ENCODE measurements around the gene MBNL1.

The MBNL1 gene

GRCh38 chr3:152276681-152277080 is 8.0 kb downstream of the MBNL1 start:
- no peak for DNase-seq (ENCODE audit: low read depth)

GRCh38 chr3:152277198-152277597 is 8.5 kb downstream of the MBNL1 start:
- no peak for DNase-seq (ENCODE audit: low read depth)

DNA sequence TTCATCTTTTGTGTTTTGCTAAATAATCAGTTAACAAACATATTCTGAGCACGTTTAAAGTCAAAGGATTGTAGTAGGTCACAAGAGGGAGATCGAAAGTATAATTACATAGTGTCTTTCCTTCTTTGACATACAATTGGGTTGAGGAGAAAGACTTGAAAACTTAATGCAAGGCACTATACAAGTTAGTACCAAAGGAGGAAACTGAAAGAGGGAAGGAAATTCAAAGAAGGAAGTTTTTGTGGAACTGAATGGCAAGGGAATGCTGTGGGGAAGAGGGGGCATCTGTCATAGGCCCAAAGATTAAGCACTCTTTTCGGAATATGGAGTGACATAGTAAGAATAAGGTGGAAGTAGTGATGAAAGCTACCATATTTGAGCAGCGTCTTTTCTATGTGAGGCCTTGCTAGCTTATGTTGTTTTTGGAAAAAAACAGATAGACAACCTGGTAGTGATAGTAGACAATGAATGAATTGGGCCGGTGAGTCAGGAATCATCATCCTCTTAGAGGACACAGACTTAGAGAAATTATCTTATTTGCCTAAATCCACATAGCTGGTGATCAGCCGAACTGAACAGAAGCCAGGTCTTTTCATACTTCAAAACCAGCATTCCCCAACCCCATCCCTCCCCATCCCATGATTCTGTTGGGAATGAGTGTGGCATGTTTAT is 10.2 kb downstream of the MBNL1 start:
- DNase-seq (ENCODE audit: low read depth): no peak

DNA sequence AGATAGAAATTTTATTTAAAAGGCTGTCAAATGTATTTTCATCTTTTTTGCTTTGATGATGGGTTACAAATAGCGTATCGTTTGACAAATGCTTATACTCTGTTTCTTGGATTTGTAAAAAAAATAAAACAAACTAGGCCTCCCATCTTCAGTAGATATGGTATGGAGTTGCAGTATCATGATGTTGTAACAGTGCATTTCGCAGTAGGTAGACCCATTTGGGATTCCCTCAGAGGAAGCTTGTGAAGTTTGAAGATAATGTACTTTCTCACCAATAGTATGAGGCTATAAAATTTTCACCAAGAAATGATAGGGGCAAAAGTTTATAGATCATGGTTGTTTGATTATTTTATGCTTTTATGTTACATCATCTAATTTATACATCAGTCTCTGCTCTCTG is 10.8 kb downstream of the MBNL1 start:
- no peak for DNase-seq (ENCODE audit: low read depth)

DNA sequence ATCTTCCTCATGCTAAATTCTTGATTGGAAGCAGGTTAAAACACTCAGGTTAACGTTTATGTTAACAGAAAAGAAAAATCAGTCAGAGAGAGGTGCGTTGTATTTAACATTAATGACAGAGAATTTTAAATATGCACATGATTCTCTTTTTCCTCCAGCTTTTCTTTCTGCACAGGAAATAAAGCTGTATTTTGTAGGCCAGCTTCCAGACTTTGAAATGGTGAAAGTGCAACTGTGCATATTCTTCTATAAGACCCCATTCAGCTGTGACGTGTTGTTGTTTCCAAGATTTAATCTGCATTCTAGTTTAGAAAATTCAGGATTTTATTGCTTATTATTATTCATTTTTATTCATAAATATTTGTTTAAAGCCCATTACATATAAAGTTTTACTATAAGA is 11.8 kb downstream of the MBNL1 start:
- no peak for DNase-seq (ENCODE audit: low read depth)

DNA sequence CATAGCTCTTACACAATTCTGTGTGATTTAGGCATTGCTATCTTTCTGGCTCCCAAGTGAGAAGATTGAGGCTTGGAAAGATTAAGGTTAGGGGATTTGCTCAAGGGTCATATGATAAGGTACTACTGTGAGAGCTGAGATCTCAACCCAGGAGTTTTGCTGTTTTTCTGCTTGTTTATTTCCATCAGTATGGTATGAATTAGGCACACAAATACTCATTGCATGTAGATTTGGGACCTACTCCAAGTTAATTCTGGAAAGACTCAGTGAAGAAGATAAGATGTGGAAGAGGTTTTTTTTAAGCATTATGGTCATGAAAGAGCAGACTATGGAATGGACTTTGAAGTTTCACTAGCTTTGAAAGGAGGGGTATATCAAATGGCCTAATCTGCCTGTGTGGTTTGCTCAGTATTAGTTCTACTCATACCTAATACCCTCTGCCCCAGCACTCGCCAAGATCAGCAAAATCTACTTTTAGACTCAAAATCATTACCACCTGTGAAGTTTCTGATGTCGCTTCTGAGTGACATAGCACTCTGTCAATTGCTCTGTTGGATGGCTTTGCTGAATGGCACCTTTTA is 12.5 kb downstream of the MBNL1 start:
- no peak for DNase-seq (ENCODE audit: low read depth)

GRCh38 chr3:152282813-152283212 is 14.1 kb downstream of the MBNL1 start:
- no peak for DNase-seq (ENCODE audit: low read depth)

DNA sequence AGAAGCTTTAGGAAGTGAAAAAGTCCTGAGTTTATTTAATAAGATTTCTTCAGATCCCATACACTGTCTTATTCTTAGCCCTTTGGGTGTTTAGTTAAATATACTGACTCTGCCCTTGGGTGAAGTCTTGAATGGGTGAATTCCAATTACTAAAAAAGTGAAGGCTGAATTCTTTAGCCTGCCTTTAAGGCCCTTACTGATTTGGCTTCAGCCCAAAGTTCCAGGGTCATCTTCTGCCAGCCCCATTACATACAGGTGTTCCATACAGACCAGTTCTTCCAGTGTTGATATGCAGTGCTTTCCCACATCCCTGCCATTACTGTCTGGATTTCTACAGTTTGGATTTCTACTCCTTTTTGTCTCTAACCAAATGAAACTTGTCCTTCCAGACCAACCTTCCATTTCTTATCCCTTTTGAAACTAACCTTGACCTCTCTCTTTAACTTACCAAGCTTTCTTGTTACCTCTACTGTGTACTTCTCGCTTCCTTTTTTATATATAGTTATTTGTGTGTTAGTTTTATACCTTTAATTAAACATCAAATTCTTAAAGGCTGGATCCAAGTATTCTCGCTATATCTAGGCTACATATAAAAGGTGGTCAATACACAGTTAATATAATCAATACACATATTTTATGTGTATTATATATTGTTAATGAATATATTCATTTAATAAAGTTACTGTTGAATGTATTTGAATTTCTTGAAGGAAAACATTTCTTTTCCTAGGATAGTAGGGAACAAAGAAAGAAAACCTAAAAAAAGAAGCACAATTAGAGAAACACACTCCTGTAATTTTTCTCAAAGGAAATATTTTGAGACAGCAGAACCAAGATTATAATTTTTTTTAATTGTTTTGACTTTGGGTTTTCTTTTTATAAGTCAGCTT is 15.0 kb downstream of the MBNL1 start:
- DNase-seq (ENCODE audit: low read depth): no peak

GRCh38 chr3:152284906-152285305 is 16.2 kb downstream of the MBNL1 start:
- DNase-seq (ENCODE audit: low read depth): no peak

DNA sequence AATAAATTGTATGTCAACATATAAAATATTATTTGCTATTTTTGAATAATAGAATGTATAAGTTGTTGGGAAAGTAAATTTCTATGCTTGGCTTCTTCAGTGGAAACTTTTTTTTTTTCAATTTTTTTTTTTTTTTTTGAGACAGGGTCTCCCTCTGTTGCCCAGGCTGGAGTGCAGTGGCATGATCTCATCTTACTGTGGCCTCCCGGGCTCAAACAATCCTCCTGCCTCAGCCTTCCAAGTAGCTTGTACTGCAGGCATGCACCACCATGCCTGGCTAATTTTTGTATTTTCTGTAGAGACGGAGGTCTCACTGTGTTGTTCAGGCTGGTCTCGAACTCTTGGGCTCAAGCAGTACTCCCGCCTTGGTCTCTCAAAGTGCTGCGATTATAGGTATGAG is 16.8 kb downstream of the MBNL1 start:
- no peak for DNase-seq (ENCODE audit: low read depth)

- no peak for DNase-seq (ENCODE audit: low read depth)
These were observed 19.3 kb downstream of the MBNL1 start for GRCh38 chr3:152287898-152288576.

DNA sequence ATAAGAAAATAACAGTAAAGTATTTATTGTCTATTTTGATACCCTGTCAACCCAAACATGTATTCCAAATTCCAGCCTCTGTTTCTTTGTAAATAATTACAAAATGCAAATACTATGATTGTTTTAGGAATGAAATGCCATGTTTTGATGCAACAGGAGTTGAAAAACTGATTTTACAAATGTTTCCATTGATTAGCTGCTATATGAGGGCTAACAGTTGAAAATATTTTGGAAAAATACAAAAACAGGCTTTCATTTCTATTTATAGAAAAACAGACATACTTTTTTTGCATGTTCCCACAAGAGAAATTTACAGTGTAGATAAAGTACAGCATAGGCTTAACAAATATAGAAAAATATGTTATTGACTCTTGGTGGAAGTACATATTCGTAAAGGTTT is 20.0 kb downstream of the MBNL1 start:
- no peak for DNase-seq (ENCODE audit: low read depth)

DNA sequence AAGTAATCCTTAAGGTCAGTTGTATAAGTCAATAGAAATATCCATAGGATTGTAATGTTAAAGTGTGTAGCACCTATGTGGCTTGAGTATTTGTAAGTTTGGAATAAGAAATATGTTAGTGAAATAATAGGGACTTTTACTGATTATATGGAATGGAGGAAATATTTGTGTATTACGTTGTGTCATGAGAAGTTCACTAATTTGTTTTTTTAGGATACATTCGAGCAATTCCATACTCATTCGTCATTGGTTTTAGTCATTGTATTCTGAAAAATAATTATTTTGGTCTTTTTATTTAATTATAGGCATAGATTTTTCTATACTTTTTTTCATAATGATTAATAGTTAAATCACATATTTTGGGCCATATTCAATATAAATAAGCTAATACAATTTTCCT is 21.0 kb downstream of the MBNL1 start:
- DNase-seq (ENCODE audit: low read depth): no peak

GRCh38 chr3:152290374-152290773 is 21.6 kb downstream of the MBNL1 start:
- DNase-seq (ENCODE audit: low read depth): no peak

GRCh38 chr3:152291238-152291637 is 22.5 kb downstream of the MBNL1 start:
- no peak for DNase-seq (ENCODE audit: low read depth)

DNA sequence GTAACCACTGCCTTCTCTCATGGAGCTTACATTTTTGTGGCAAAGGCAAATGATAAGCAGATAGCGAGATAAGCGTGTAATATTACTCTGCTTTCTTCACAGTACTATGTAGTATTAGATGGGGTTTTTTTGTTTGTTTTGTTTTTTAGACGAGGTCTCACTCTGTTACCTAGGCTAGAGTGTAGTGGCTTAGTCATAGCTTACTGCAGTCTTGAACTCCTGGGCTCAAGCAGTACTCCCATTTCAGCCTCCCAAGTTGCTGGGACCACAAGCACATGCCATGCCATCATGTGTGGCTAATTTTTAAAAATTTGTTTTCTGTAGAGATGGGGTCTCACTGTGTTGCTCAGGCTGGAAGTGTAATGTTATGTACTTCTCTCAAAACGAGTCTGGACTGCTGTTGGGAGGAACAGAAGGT is 22.9 kb downstream of the MBNL1 start:
- DNase-seq (ENCODE audit: low read depth): no peak

DNA sequence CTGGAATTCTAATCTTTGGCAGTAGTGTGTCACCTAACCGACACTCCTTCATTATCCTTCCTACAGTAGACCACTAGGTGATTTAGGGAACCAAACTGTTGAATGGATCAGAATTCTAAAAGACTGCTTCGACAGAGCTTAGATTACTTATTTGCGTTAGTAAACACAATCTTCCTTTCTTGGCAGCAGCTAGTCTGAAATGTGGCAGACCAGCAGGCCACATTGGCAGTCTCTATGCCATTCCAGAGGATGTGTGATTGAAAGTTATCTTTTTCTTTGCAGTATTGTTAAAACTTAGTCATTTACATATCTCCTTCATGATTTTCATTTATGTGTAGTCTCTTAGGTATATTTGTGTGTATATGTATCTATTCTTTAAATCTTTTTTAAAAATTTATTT is 23.6 kb downstream of the MBNL1 start:
- no peak for DNase-seq (ENCODE audit: low read depth)

GRCh38 chr3:152293347-152294006 is 24.7 kb downstream of the MBNL1 start:
- DNase-seq (ENCODE audit: low read depth): no peak

- DNase-seq (ENCODE audit: low read depth): no peak
These were observed 26.6 kb downstream of the MBNL1 start for GRCh38 chr3:152295344-152295743.

DNA sequence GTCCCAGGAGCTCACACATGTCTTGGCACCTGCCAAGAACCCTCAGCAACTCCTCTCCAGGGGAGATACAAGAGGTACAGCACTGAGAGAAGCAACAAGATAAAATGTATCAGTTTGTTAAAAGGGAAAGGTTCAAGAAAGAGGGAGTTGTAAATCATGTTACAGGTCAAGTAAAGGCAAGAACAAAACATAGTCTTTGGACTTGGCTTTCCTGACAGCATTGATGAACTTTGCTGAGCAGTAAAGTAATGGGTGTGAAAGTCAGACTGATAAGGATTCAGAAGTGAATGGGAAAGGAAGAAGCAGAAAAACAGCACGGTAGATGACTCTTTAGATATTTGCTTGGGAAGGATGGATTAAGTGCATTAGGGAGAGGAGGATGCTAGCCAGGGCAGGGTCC is 27.1 kb downstream of the MBNL1 start:
- no peak for DNase-seq (ENCODE audit: low read depth)

DNA sequence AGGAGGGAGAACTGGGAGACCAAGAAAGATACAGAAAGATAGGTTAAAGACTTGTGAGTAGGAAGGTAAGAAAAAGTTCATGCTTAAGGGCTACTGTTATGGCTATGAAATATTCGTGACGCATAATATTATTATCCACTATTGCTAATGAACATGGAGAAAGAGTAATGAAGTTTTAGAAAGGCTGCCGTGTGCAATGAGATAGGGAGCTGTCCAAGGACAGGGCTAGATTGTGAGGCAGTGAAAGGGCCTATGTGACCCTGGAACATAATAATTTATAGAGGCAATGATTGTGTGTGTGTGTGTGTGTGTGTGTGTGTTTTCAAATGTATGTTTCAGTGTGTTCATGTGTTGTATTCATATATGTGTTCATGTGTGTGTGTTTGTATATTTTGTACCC is 27.7 kb downstream of the MBNL1 start:
- no peak for DNase-seq (ENCODE audit: low read depth)

DNA sequence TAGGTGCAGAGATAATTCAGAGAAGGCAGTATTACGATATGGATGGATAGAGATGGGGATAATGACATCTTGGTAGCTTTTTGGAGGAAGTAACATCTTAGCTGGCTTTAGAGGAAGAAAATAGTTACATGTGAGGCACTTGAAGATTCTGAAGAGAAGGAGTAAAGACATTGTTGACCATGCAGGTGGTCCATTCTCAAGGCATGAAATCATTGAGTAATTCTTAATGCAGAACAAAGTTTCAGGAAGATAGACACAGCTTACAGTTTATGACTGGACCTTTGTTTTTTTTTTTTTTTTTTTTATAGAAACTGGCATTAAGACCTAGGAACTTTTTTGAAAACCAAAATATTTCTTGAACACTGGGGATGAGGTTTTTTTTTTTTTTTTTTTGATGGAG is 28.2 kb downstream of the MBNL1 start:
- no peak for DNase-seq (ENCODE audit: low read depth)
